GM18526 (cell line): ENCODE measurements around the gene CRP.

Experiments used
- POLR2A ChIP-seq: IDR thresholded peaks from 3 replicates; pipeline ENCODE4 v1.6.1; 2011; ENCODE audit not compliant: insufficient read length; ENCODE audit errors: extremely low read depth

CRP gene

GRCh38 chr1:159714529-159714928, at the start of gene CRP:
Gene CRP (minus strand): TSS chr1:159714589. CDS start chr1:159714485, 104 bp downstream.
- no peak for TF ChIP-seq POLR2A

- no peak for TF ChIP-seq POLR2A
Measured at GRCh38 chr1:159763686-159764085, 49.3 kb upstream of the CRP start.

GRCh38 chr1:159756397-159756796, 42.0 kb upstream of the CRP start:
- no peak for TF ChIP-seq POLR2A

GRCh38 chr1:159755451-159756007, 41.1 kb upstream of the CRP start:
- TF ChIP-seq POLR2A, result no peak

GRCh38 chr1:159753386-159753785, 39.0 kb upstream of the CRP start:
- no peak for TF ChIP-seq POLR2A

- TF ChIP-seq POLR2A, result no peak
Measured at GRCh38 chr1:159752135-159752580, 37.8 kb upstream of the CRP start.

GRCh38 chr1:159751031-159751430, 36.6 kb upstream of the CRP start:
- TF ChIP-seq POLR2A, result no peak

- TF ChIP-seq POLR2A, result no peak
Measured at GRCh38 chr1:159750621-159751020, 36.2 kb upstream of the CRP start.

- TF ChIP-seq POLR2A, result no peak
Measured at GRCh38 chr1:159749630-159750029, 35.2 kb upstream of the CRP start.

- TF ChIP-seq POLR2A, result no peak
Measured at GRCh38 chr1:159748370-159748769, 34.0 kb upstream of the CRP start.

- no peak for TF ChIP-seq POLR2A
Measured at GRCh38 chr1:159746666-159747065, 32.3 kb upstream of the CRP start.

GRCh38 chr1:159743651-159744410, 29.4 kb upstream of the CRP start:
- no peak for TF ChIP-seq POLR2A

GRCh38 chr1:159737238-159737916, 23.0 kb upstream of the CRP start:
- no peak for TF ChIP-seq POLR2A

- TF ChIP-seq POLR2A, result no peak
Measured at GRCh38 chr1:159719990-159720389, 5.6 kb upstream of the CRP start.

- TF ChIP-seq POLR2A, result no peak
Measured at GRCh38 chr1:159715855-159716254, 1.5 kb upstream of the CRP start.

GRCh38 chr1:159712080-159712479, 2.3 kb downstream of the CRP start:
- no peak for TF ChIP-seq POLR2A
